ENCODE results near the gene THOP1.

- TF ChIP-seq, protein P1, sequence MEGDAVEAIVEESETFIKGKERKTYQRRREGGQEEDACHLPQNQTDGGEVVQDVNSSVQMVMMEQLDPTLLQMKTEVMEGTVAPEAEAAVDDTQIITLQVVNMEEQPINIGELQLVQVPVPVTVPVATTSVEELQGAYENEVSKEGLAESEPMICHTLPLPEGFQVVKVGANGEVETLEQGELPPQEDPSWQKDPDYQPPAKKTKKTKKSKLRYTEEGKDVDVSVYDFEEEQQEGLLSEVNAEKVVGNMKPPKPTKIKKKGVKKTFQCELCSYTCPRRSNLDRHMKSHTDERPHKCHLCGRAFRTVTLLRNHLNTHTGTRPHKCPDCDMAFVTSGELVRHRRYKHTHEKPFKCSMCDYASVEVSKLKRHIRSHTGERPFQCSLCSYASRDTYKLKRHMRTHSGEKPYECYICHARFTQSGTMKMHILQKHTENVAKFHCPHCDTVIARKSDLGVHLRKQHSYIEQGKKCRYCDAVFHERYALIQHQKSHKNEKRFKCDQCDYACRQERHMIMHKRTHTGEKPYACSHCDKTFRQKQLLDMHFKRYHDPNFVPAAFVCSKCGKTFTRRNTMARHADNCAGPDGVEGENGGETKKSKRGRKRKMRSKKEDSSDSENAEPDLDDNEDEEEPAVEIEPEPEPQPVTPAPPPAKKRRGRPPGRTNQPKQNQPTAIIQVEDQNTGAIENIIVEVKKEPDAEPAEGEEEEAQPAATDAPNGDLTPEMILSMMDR (IDR thresholded peaks at IDR 0.05) = no peak
- no peak for TF ChIP-seq SIN3A (IDR thresholded peaks at IDR 0.05; ENCODE audit: borderline replicate concordance, insufficient read depth, low read depth, low read length)
- TF ChIP-seq POLR2AphosphoS5 (IDR thresholded peaks at IDR 0.05; ENCODE audit: low read depth, low read length) = no peak
- no peak for TF ChIP-seq REST (IDR thresholded peaks at IDR 0.05; ENCODE audit: insufficient read depth in 1 of 2, low read depth in 2 of 2, low read length in 1 of 2)
These were observed 28.1 kb upstream of the THOP1 start for GRCh38 chr19:2756921-2757881.

Measured in Panc1 (cell line).